ENCODE data around the gene DIS3L2. TPM values are rescaled to one million over a fixed set of nuclear protein-coding genes. Genes with fewer than 3 reads are reported as not detected.
"Not testable (repeated sequence)": the region's sequence is repeated elsewhere in the genome, so short reads cannot be mapped to it uniquely, and the experiment has no call there.

Gene DIS3L2
- total RNA-seq, 1 donor from 2014 or later: 14.1 TPM

- DNase-seq (ENCODE audit: low spot score): no peak
- ATAC-seq: no peak
Measured at GRCh38 chr2:232377319-232377718, 415.8 kb downstream of the DIS3L2 start.

GRCh38 chr2:232377841-232378734 lies 416.6 kb downstream of the DIS3L2 start:
- DNase-seq (ENCODE audit: low spot score) (no peak), ATAC-seq (no peak)

- not testable (repeated sequence) for ATAC-seq; DNase-seq (ENCODE audit: low spot score)
Measured at GRCh38 chr2:232378735-232379151, 417.2 kb downstream of the DIS3L2 start, which contains the start of gene ALPP. TSS of gene ALPP (plus strand) at chr2:232378751. CDS start at chr2:232378803, 52 bp downstream.

GRCh38 chr2:232379610-232380590 lies 418.4 kb downstream of the DIS3L2 start:
- not testable (repeated sequence) for ATAC-seq; DNase-seq (ENCODE audit: low spot score)

- not testable (repeated sequence) for ATAC-seq; DNase-seq (ENCODE audit: low spot score)
Measured at GRCh38 chr2:232381204-232382031, 419.9 kb downstream of the DIS3L2 start.

- no peak for DNase-seq (ENCODE audit: low spot score)
- no peak for ATAC-seq
Measured at GRCh38 chr2:232382331-232383225, 421.1 kb downstream of the DIS3L2 start.

GRCh38 chr2:232384466-232384865 lies 423.0 kb downstream of the DIS3L2 start:
- DNase-seq (ENCODE audit: low spot score): no peak
- ATAC-seq: no peak

GRCh38 chr2:232385058-232385457 lies 423.5 kb downstream of the DIS3L2 start:
- not testable (repeated sequence) for ATAC-seq; DNase-seq (ENCODE audit: low spot score)

GRCh38 chr2:232385660-232386489 lies 424.4 kb downstream of the DIS3L2 start:
- no peak for DNase-seq (ENCODE audit: low spot score)
- no peak for ATAC-seq

GRCh38 chr2:232386490-232386739 lies 424.9 kb downstream of the DIS3L2 start:
- ATAC-seq: no peak
- no peak for DNase-seq (ENCODE audit: low spot score)

Other genes with a start within 250 kb of the DIS3L2 start
- 7.5 TPM for gene PDE6D, start 180.4 kb upstream of the DIS3L2 start, total RNA-seq
- 12.7 TPM for gene COPS7B, start 175.3 kb upstream of the DIS3L2 start, total RNA-seq
- not detected for gene NPPC, start 35.3 kb upstream of the DIS3L2 start, total RNA-seq

Measured in left lobe of liver (tissue), 2 donors.